ENCODE measurements around the gene FNDC1. TPM values are rescaled to one million over a fixed set of nuclear protein-coding genes. Genes with fewer than 3 reads are reported as not detected.
A peak's percentile ranks its signal among the peaks of the same experiment; 100 is the strongest.

Gene FNDC1
- total RNA-seq, 1 donor from 2014 or later = not detected

DNA sequence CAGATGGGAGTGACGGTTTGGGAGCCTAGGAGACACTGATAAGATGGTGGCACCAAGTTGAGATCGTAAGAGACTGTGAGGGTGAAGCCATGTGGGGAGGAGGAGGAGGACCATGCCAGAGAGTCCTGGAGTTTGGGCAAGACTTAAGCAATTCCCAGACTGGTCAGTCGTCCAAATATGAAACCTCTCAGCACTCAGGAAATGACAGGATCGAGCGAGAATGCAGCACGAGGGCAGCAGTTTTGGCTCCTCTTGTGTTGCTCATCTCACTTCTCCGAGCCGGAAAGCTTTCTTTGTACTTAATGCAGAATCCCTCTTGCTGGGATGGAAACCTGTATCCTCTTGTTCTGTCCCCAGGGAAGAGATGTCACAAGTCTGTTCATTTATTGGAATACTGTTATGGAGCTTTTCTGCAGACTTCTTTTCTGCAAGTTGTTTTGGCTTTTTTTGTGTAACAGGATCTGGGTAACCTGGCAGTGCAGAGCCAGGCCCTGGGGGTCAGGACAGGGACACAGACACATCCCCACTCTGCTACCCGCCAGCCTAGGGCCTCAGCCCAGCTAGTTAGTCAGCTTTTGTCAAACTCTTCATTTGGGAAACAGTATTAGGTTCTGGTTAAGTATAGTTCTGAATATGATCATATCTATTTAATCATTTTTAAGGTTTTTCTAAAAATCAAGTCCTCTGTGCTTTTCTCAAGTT, 34.3 kb downstream of the FNDC1 start:
- no peak for DNase-seq
- H3K9me3 Mint-ChIP-seq = no peaks in the 10 kb centered on the region
- peaks cover 3% of the 10 kb centered on the region for H3K4me1 Mint-ChIP-seq
- no peak overlapping the region for H3K4me3 Mint-ChIP-seq
- no peak overlapping the region for H3K27ac Mint-ChIP-seq
- H3K36me3 Mint-ChIP-seq (ENCODE audit: low read depth) = no peaks in the 10 kb centered on the region
- peaks cover 22% of the 10 kb centered on the region for H3K27me3 Mint-ChIP-seq
- intact Hi-C loops (cut with micrococcal nuclease) = no loop called here

DNA sequence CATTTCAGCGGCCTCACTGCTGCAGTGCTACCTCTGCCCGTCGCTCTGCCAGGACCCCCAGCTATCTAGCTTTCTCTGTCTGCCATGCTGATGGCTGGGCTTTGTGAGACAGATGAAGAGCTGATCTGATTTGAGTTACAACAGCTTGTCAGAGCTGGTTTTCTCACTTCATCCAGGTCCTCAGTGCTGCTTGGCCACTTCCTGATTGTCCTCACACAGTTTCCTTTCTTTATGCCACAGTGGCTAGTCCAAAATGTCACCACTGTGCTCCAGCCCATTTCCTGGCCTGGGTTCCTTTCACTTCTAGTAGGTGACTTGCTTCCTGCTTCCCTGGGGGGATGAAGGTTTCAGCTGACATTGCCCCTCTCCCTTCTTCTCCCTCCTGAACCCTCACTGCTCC, 35.4 kb downstream of the FNDC1 start:
- H3K36me3 Mint-ChIP-seq (ENCODE audit: low read depth) = no peaks in the 10 kb centered on the region
- no peak for DNase-seq
- peaks cover 3% of the 10 kb centered on the region for H3K4me1 Mint-ChIP-seq
- intact Hi-C loops (cut with micrococcal nuclease) = no loop called here
- no peak overlapping the region for H3K27ac Mint-ChIP-seq
- H3K9me3 Mint-ChIP-seq = no peaks in the 10 kb centered on the region
- H3K4me3 Mint-ChIP-seq = no peak overlapping the region
- peaks cover 17% of the 10 kb centered on the region for H3K27me3 Mint-ChIP-seq

DNA sequence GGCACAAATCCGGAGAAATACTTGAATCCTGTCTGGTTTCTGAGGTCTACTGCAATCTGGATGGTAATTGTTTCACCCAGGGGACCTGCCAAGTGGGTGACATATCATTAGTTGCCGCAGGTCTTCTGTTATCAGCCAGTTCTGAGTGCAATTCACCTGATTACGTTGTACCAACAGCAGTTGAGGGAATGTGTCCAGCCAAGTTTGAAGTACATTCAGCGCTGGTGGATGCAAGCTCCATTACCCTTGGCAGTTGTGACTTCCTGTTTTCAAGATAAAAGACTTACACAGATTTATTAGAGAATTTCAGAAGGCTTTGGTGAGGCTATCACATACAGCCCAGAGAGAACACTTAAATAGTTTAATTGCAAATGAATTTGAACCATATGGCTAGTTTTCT, 42.8 kb downstream of the FNDC1 start:
- no peak overlapping the region for H3K4me3 Mint-ChIP-seq
- no peak for DNase-seq
- no peak overlapping the region for H3K27ac Mint-ChIP-seq
- no peaks in the 10 kb centered on the region for H3K4me1 Mint-ChIP-seq
- H3K27me3 Mint-ChIP-seq = peaks cover 5% of the 10 kb centered on the region
- no peaks in the 10 kb centered on the region for H3K36me3 Mint-ChIP-seq (ENCODE audit: low read depth)
- intact Hi-C loops (cut with micrococcal nuclease) = no loop called here
- no peaks in the 10 kb centered on the region for H3K9me3 Mint-ChIP-seq

DNA sequence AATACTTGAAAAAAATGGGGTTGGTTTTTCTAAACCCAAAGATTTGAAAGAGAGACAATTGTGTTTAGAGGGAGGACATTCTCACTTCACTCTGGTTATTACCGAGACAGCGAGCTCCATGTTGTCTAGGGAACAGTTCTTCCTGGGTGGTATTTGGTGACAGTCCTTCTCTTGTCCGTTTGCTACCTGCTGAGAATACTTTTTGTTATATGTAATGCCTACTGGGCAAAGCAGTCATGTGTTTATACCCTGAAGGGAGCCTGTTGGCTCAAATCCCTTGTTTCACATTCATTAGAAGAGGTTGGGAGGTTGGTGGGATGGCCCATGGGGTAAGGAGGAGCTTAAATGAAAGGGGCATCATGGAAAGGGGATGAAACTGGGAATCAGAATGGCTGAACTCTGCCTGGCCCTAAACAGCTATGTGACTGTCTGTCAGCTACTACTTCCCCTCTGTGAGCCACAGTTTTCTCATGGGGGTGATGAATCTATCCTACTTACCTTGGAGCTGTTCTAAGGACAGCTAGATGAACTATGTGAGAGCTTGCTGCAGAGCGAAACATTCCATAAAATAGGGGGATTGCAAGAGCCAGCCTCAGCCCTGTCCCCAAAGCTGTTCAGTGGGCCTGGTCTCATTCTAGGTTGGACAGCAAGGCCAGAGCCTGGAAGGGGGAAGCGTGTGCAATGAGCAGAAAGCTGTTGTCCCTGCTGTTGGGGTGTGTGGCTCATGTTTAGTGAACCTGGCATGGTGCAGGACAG, 43.5 kb downstream of the FNDC1 start:
- Mint-ChIP-seq H3K9me3 (no peaks in the 10 kb centered on the region), H3K27me3 (peaks cover 5% of the 10 kb centered on the region), H3K4me1 (no peaks in the 10 kb centered on the region), H3K4me3 (no peak overlapping the region), H3K36me3 (ENCODE audit: low read depth) (no peaks in the 10 kb centered on the region), H3K27ac (no peak overlapping the region)
- intact Hi-C loops (cut with micrococcal nuclease) = no loop called here
- DNase-seq = no peak

DNA sequence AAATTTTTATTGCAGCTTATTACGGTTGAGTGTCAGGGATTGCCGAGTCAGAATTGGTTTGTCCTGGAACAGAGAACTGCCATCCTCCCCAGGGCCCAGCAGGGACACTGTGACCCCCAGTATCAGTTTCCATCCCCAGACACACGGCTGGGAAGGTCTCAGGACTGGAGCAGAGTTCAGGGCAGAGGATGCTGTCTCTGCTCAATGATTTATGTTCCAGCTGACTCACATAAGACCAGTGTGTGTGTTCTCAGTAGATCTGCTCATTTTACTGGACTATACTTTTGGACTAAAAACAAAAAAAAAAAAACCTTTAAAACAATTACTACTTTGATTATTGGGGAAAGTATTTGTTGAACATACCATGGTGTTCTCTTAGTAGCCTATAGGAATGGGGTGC, 44.2 kb downstream of the FNDC1 start:
- H3K9me3 Mint-ChIP-seq = no peaks in the 10 kb centered on the region
- no peaks in the 10 kb centered on the region for H3K4me1 Mint-ChIP-seq
- H3K27me3 Mint-ChIP-seq = peaks cover 5% of the 10 kb centered on the region
- no peak overlapping the region for H3K4me3 Mint-ChIP-seq
- no peak overlapping the region for H3K27ac Mint-ChIP-seq
- no peaks in the 10 kb centered on the region for H3K36me3 Mint-ChIP-seq (ENCODE audit: low read depth)
- DNase-seq = no peak
- intact Hi-C loops (cut with micrococcal nuclease) = no loop called here

DNA sequence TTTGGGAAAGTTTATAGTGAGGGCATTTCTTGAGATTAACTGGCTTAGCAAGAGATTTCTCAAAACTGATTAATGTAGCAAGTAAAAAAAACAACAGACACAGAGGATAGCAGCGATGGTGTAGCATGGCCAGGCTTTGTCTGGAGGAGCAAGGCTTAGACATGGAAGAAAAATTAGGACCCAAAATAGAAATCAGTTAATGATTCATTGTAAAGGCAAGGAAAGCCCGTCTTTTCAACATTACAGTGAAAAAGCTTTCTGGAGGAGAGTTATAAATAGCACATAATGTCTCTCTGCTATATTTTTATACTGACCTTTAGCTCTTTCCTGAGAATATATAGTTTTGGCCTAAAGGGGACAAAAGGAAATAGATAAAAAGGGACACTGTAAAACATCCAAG, 45.1 kb downstream of the FNDC1 start:
- Mint-ChIP-seq H3K4me1 (no peaks in the 10 kb centered on the region), H3K4me3 (no peak overlapping the region), H3K9me3 (no peaks in the 10 kb centered on the region), H3K27ac (no peak overlapping the region), H3K36me3 (ENCODE audit: low read depth) (no peaks in the 10 kb centered on the region), H3K27me3 (peaks cover 5% of the 10 kb centered on the region)
- intact Hi-C loops (cut with micrococcal nuclease) = no loop called here
- DNase-seq = no peak

DNA sequence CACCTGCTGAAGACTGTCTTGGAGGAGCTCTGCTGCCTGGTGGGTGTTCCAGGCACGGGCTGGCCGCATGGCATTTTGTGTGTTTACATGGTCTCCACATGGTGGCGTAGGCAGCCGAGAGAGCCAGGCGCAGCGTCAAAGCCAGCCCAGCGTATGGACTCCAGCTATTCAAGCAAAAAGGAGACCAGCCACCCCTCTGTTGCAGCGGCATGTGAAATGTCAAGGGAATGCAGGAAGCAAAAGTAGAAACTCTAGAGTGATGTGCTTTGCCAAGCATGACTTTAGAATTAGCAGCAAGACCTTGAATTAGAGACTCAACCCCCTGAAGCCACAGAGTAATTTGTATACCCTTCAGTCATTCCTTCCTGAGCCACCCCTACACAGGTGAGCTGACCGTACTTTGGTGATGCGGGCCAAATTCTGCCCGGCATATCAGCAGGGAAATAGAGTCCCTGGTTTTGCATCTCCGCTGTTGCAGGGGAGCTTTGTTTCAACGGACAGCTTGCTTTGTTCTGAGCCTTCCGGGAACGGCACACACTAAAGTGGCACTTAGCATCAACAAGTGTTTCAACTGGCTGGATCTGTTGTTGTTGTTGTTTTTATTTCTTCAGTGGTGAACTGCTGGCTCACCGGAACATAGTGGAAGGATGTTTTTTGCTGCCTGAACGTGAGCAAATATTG, 48.5 kb downstream of the FNDC1 start:
- no peaks in the 10 kb centered on the region for H3K9me3 Mint-ChIP-seq
- peak; percentile 61 for DNase-seq
- peaks cover 4% of the 10 kb centered on the region for H3K4me1 Mint-ChIP-seq
- no peaks in the 10 kb centered on the region for H3K36me3 Mint-ChIP-seq (ENCODE audit: low read depth)
- intact Hi-C loops (cut with micrococcal nuclease) = no loop called here
- peaks cover 15% of the 10 kb centered on the region for H3K27me3 Mint-ChIP-seq
- H3K4me3 Mint-ChIP-seq = no peak overlapping the region
- no peak overlapping the region for H3K27ac Mint-ChIP-seq

DNA sequence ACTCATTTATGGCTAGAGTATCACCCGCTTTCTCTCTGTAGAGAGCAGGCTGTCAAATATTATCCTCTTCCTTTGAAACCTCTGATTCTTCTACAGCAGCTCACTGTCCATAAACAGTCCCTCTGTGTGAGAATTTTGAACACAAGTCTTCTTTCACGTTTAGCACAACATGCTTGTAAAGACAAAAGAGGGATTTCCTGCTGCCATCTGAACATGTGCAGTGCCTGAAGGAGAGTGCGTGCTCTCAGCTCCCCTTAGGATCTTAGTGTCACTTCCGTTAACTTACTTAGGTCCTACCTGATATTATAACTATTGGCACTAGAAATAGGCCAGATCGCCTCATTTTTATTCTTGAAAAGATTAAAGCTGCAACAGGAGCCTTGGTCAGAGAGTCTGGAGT, 50.9 kb downstream of the FNDC1 start:
- DNase-seq = no peak
- Mint-ChIP-seq H3K27ac (no peak overlapping the region), H3K4me3 (no peak overlapping the region), H3K27me3 (peaks cover 20% of the 10 kb centered on the region), H3K36me3 (ENCODE audit: low read depth) (no peaks in the 10 kb centered on the region), H3K4me1 (peaks cover 4% of the 10 kb centered on the region), H3K9me3 (no peaks in the 10 kb centered on the region)
- intact Hi-C loops (cut with micrococcal nuclease) = no loop called here

DNA sequence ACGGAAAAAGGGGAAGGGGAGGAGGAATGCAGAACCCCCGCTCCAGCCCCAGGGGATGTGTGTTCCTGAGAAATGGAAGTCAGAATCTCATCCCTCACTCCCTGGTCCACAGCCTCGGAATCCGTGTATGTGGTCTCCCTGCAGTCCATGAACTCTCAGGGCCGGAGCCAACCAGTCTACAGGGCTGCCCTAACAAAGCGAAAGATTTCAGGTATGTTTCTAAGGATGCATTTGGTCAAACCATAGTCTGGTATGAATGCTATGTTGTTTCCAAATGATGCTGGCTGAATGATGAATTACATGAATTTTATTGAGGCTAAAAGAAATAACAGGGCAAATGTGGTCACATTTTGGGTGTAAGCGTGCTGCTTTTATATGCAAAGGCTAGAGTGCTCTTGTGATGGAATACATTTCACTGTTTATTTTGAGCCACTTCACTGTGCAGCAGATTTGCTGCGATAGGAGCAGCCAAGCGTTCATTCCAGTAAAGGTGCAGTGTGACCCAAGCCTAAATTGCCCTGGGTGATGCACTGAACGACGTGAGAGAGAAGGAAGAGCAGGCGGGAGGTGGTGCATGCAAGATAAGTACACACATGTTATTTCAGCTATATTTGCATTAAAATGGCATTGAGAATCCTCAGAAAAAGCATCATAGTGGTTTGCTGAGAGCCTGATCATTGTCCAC, 52.4 kb downstream of the FNDC1 start:
- no peak for DNase-seq
- Mint-ChIP-seq H3K9me3 (no peaks in the 10 kb centered on the region), H3K27ac (no peak overlapping the region), H3K36me3 (ENCODE audit: low read depth) (no peaks in the 10 kb centered on the region), H3K4me3 (no peak overlapping the region), H3K4me1 (peaks cover 4% of the 10 kb centered on the region), H3K27me3 (peaks cover 26% of the 10 kb centered on the region)
- intact Hi-C loops (cut with micrococcal nuclease) = no loop called here

DNA sequence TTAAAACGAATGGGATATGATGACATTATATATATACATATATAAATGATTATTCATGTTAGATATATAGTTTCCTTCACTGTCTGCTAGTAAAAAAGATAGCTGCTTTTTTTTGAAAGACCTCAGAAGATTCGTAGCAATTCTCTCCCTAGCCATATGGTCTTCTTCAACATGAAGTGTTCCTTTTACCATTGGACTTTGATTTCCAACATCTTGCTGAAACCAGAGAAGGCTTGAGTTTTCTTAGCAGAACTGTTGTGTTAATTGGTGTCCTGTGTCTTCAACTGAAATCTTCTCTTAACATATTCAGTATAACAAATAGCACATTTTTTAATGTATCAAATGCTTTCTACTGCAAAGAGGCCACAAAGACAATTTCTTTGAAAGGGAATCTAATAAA, 55.3 kb downstream of the FNDC1 start:
- no peak for DNase-seq

DNA sequence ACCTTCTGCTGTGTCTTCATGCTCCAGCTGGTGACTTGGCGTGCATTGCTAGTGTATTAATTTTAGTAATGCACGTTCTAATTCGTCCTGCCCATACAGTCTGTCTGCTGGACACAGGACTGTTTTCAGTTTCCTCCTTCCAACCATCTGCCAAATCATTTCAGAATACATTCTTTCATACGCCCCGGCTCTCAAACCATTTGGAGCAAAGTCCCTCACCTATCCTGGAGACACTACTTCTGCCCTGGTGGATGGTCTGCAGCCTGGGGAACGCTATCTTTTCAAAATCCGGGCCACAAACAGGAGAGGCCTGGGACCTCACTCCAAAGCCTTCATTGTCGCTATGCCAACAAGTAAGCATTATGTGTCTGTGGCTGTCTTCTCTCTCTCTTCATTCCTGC, 60.5 kb downstream of the FNDC1 start:
- H3K27me3 Mint-ChIP-seq = peaks cover 35% of the 10 kb centered on the region
- intact Hi-C loops (cut with micrococcal nuclease) = no loop called here
- no peak overlapping the region for H3K27ac Mint-ChIP-seq
- no peaks in the 10 kb centered on the region for H3K36me3 Mint-ChIP-seq (ENCODE audit: low read depth)
- no peaks in the 10 kb centered on the region for H3K4me1 Mint-ChIP-seq
- H3K9me3 Mint-ChIP-seq = no peaks in the 10 kb centered on the region
- no peak for DNase-seq
- no peak overlapping the region for H3K4me3 Mint-ChIP-seq

More for the DNA sequence above, 55.3 kb downstream of the FNDC1 start:
- H3K27ac Mint-ChIP-seq = no peak overlapping the region
- peaks cover 34% of the 10 kb centered on the region for H3K27me3 Mint-ChIP-seq
- no peak overlapping the region for H3K4me3 Mint-ChIP-seq
- intact Hi-C loops (cut with micrococcal nuclease) = no loop called here
- H3K9me3 Mint-ChIP-seq = no peaks in the 10 kb centered on the region
- peaks cover 4% of the 10 kb centered on the region for H3K4me1 Mint-ChIP-seq
- H3K36me3 Mint-ChIP-seq (ENCODE audit: low read depth) = no peaks in the 10 kb centered on the region

DNA sequence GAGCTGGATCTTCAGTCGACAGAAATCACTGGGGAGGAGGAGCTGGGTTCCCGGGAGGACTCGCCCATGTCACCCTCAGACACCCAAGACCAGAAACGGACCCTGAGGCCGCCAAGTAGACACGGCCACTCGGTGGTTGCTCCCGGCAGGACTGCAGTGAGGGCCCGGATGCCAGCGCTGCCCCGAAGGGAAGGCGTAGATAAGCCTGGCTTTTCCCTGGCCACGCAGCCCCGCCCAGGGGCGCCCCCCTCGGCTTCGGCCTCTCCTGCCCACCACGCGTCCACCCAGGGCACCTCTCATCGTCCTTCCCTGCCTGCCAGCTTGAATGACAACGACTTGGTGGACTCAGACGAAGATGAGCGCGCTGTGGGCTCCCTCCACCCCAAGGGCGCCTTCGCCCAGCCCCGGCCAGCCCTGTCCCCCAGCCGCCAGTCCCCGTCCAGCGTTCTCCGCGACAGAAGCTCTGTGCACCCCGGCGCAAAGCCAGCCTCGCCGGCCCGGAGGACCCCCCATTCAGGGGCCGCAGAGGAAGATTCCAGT, 63.0 kb downstream of the FNDC1 start:
- no peak for DNase-seq
- Mint-ChIP-seq H3K9me3 (no peaks in the 10 kb centered on the region), H3K4me1 (no peaks in the 10 kb centered on the region), H3K36me3 (ENCODE audit: low read depth) (no peaks in the 10 kb centered on the region), H3K27me3 (peaks cover 39% of the 10 kb centered on the region), H3K4me3 (no peak overlapping the region), H3K27ac (no peak overlapping the region)
- intact Hi-C loops (cut with micrococcal nuclease) = no loop called here

DNA sequence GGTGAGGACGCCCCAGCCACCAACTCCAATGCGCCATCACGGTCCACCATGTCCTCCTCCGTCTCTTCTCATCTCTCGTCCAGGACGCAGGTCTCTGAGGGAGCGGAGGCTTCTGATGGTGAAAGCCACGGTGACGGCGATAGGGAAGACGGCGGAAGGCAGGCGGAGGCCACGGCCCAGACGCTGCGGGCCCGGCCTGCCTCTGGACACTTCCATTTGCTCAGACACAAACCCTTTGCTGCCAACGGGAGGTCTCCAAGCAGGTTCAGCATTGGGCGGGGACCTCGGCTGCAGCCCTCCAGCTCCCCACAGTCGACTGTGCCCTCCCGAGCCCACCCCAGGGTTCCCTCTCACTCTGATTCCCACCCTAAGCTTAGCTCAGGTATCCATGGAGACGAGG, 63.6 kb downstream of the FNDC1 start:
- no peaks in the 10 kb centered on the region for H3K9me3 Mint-ChIP-seq
- no peak overlapping the region for H3K27ac Mint-ChIP-seq
- DNase-seq = no peak
- no peaks in the 10 kb centered on the region for H3K4me1 Mint-ChIP-seq
- H3K4me3 Mint-ChIP-seq = no peak overlapping the region
- intact Hi-C loops (cut with micrococcal nuclease) = no loop called here
- peaks cover 35% of the 10 kb centered on the region for H3K27me3 Mint-ChIP-seq
- H3K36me3 Mint-ChIP-seq (ENCODE audit: low read depth) = no peaks in the 10 kb centered on the region
